ENCODE results near the gene ELK1.

The ELK1 gene

GRCh38 chrX:47632666-47633065 lies 17.7 kb downstream of the ELK1 start:
- Histone ChIP-seq H3K9ac (no peak overlapping the region), H3K4me1 (peaks cover 19% of the 10 kb centered on the region), H3K27ac (no peak overlapping the region), H3K36me3 (peaks cover 22% of the 10 kb centered on the region), H4K20me1 (no peaks in the 10 kb centered on the region), H3K9me3 (no peaks in the 10 kb centered on the region), H3K4me3 (no peak overlapping the region), H3K27me3 (peaks cover 60% of the 10 kb centered on the region), H3K4me2 (no peak overlapping the region)
- no peak for TF ChIP-seq Cebpa-rat (IDR thresholded peaks at IDR 0.05)

- Histone ChIP-seq H3K4me1 (peaks cover 19% of the 10 kb centered on the region), H3K4me2 (no peak overlapping the region), H3K9ac (no peak overlapping the region), H3K4me3 (no peak overlapping the region), H3K27ac (no peak overlapping the region), H3K27me3 (peaks cover 57% of the 10 kb centered on the region), H3K9me3 (no peaks in the 10 kb centered on the region), H3K36me3 (peaks cover 18% of the 10 kb centered on the region), H4K20me1 (no peaks in the 10 kb centered on the region)
- no peak for TF ChIP-seq Cebpa-rat (IDR thresholded peaks at IDR 0.05)
These were observed 18.7 kb downstream of the ELK1 start for GRCh38 chrX:47631676-47632075.

GRCh38 chrX:47629419-47630200 lies 20.8 kb downstream of the ELK1 start, which contains the start of gene CFP:
CFP (minus strand) TSS chrX:47629930; CDS start chrX:47629844, 86 bp downstream.
- H3K27me3 ChIP-seq = peaks cover 45% of the 10 kb centered on the region
- H3K4me2 ChIP-seq = peak within 1 kb of the TSS; percentile 64
- 0 out of 2 replicates have a peak, but pooled peaks cover 5% of the 10 kb centered on the region for H3K36me3 ChIP-seq
- H4K20me1 ChIP-seq = peaks cover 9% of the 10 kb centered on the region; the same call in 1 of the 2 replicates
- peaks cover 19% of the 10 kb centered on the region for H3K4me1 ChIP-seq
- no peak for TF ChIP-seq Cebpa-rat (IDR thresholded peaks at IDR 0.05)
- no peak within 1 kb of the TSS for H3K4me3 ChIP-seq
- no peak within 1 kb of the TSS for H3K9ac ChIP-seq
- H3K9me3 ChIP-seq = no peaks in the 10 kb centered on the region
- H3K27ac ChIP-seq = no peak within 1 kb of the TSS

GRCh38 chrX:47628982-47629381 lies 21.4 kb downstream of the ELK1 start:
- H3K36me3 ChIP-seq = no peaks in the 10 kb centered on the region
- peaks cover 19% of the 10 kb centered on the region for H3K4me1 ChIP-seq
- no peak overlapping the region for H3K27ac ChIP-seq
- H3K4me2 ChIP-seq = peak overlapping the region; percentile 7; the same call in 1 of the 2 replicates
- H3K4me3 ChIP-seq = no peak overlapping the region
- TF ChIP-seq Cebpa-rat (IDR thresholded peaks at IDR 0.05) = no peak
- H3K27me3 ChIP-seq = peaks cover 45% of the 10 kb centered on the region
- no peak overlapping the region for H3K9ac ChIP-seq
- peaks cover 9% of the 10 kb centered on the region; the same call in 1 of the 2 replicates for H4K20me1 ChIP-seq
- H3K9me3 ChIP-seq = no peaks in the 10 kb centered on the region

- no peak overlapping the region for H3K9ac ChIP-seq
- peaks cover 26% of the 10 kb centered on the region for H3K27me3 ChIP-seq
- H3K4me1 ChIP-seq = peaks cover 26% of the 10 kb centered on the region
- peaks cover 9% of the 10 kb centered on the region; the same call in 1 of the 2 replicates for H4K20me1 ChIP-seq
- H3K9me3 ChIP-seq = no peaks in the 10 kb centered on the region
- no peak for TF ChIP-seq Cebpa-rat (IDR thresholded peaks at IDR 0.05)
- H3K36me3 ChIP-seq = no peaks in the 10 kb centered on the region
- H3K27ac ChIP-seq = no peak overlapping the region
- H3K4me3 ChIP-seq = no peak overlapping the region
- H3K4me2 ChIP-seq = no peak overlapping the region
These were observed 25.0 kb downstream of the ELK1 start for GRCh38 chrX:47625365-47625764.

GRCh38 chrX:47623540-47624027 lies 26.8 kb downstream of the ELK1 start:
- peak overlapping the region; percentile 68 for H3K4me2 ChIP-seq
- peaks cover 22% of the 10 kb centered on the region for H3K27me3 ChIP-seq
- TF ChIP-seq Cebpa-rat (IDR thresholded peaks at IDR 0.05) = no peak
- H3K4me3 ChIP-seq = peak overlapping the region; percentile 57
- H3K4me1 ChIP-seq = peaks cover 12% of the 10 kb centered on the region
- H3K9ac ChIP-seq = no peak overlapping the region
- H4K20me1 ChIP-seq = peaks cover 9% of the 10 kb centered on the region; the same call in 1 of the 2 replicates
- H3K36me3 ChIP-seq = no peaks in the 10 kb centered on the region
- H3K27ac ChIP-seq = no peak overlapping the region
- no peaks in the 10 kb centered on the region for H3K9me3 ChIP-seq

- Histone ChIP-seq H3K27ac (no peak overlapping the region), H3K4me1 (peaks cover 9% of the 10 kb centered on the region), H3K4me3 (no peak overlapping the region), H3K36me3 (no peaks in the 10 kb centered on the region), H3K9ac (no peak overlapping the region), H3K4me2 (no peak overlapping the region), H3K9me3 (no peaks in the 10 kb centered on the region), H4K20me1 (peaks cover 9% of the 10 kb centered on the region; the same call in 1 of the 2 replicates), H3K27me3 (peaks cover 30% of the 10 kb centered on the region)
- TF ChIP-seq Cebpa-rat (IDR thresholded peaks at IDR 0.05) = no peak
These were observed 28.5 kb downstream of the ELK1 start for GRCh38 chrX:47621851-47622250.

GRCh38 chrX:47620303-47620685 lies 30.1 kb downstream of the ELK1 start:
- peaks cover 40% of the 10 kb centered on the region for H3K27me3 ChIP-seq
- H3K4me1 ChIP-seq = peaks cover 9% of the 10 kb centered on the region
- peak overlapping the region; percentile 43; the same call in 1 of the 2 replicates for H3K4me2 ChIP-seq
- H3K36me3 ChIP-seq = no peaks in the 10 kb centered on the region
- H3K4me3 ChIP-seq = no peak overlapping the region
- no peak for TF ChIP-seq Cebpa-rat (IDR thresholded peaks at IDR 0.05)
- no peak overlapping the region for H3K9ac ChIP-seq
- H3K27ac ChIP-seq = no peak overlapping the region
- H3K9me3 ChIP-seq = no peaks in the 10 kb centered on the region
- H4K20me1 ChIP-seq = peaks cover 4% of the 10 kb centered on the region; the same call in 1 of the 2 replicates

- Histone ChIP-seq H3K36me3 (no peaks in the 10 kb centered on the region), H3K9ac (no peak within 1 kb of the TSS), H3K9me3 (no peaks in the 10 kb centered on the region), H3K4me2 (peak within 1 kb of the TSS; percentile 43), H4K20me1 (no peaks in the 10 kb centered on the region; the same call in 1 of the 2 replicates), H3K4me1 (peaks cover 9% of the 10 kb centered on the region), H3K27ac (no peak within 1 kb of the TSS), H3K27me3 (peaks cover 40% of the 10 kb centered on the region), H3K4me3 (no peak within 1 kb of the TSS)
- TF ChIP-seq Cebpa-rat (IDR thresholded peaks at IDR 0.05) = no peak
These were observed 30.7 kb downstream of the ELK1 start, which contains the start of gene SYN1 for GRCh38 chrX:47619486-47620302. SYN1 (minus strand) TSS chrX:47619857; CDS start chrX:47619728, 129 bp downstream.
